ENCODE results near the gene CD300H. TPM values are rescaled to one million over a fixed set of nuclear protein-coding genes. Genes with fewer than 3 reads are reported as not detected.
"Not testable (repeated sequence)": the region's sequence is repeated elsewhere in the genome, so short reads cannot be mapped to it uniquely, and the experiment has no call there.

Gene CD300H
- total RNA-seq, 2 donors from 2014 or later = not detected

DNA sequence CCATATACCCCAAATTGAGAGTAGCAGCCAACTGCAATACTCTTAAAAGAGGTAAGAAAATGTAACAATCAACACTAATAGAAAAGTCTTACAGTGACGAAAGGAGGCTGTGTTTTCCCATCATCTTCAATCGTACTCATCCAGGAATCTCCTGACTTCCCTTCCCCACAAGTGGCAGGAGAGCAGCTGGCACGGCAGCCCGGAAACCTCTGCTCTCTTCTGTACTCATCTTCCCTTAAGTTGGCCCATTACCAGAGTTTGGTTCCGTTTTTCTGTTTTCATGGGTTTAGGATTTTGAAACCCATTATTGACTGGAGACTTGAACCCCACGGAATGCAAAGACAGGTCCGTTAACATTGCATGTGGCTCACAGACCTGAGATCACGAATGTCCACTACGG, 11.7 kb upstream of the CD300H start:
- Histone ChIP-seq H3K4me3 (no peak overlapping the region), H3K36me3 (no peaks in the 10 kb centered on the region), H3K4me1 (ENCODE audit: control insufficient read depth in 1 of 2, low read depth in 2 of 2) (no peaks in the 10 kb centered on the region), H3K9me3 (no peaks in the 10 kb centered on the region), H3K27ac (no peak overlapping the region), H3K27me3 (replicated peaks; ENCODE audit: insufficient read depth) (no peaks in the 10 kb centered on the region)
- TF ChIP-seq, protein P1, sequence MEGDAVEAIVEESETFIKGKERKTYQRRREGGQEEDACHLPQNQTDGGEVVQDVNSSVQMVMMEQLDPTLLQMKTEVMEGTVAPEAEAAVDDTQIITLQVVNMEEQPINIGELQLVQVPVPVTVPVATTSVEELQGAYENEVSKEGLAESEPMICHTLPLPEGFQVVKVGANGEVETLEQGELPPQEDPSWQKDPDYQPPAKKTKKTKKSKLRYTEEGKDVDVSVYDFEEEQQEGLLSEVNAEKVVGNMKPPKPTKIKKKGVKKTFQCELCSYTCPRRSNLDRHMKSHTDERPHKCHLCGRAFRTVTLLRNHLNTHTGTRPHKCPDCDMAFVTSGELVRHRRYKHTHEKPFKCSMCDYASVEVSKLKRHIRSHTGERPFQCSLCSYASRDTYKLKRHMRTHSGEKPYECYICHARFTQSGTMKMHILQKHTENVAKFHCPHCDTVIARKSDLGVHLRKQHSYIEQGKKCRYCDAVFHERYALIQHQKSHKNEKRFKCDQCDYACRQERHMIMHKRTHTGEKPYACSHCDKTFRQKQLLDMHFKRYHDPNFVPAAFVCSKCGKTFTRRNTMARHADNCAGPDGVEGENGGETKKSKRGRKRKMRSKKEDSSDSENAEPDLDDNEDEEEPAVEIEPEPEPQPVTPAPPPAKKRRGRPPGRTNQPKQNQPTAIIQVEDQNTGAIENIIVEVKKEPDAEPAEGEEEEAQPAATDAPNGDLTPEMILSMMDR (IDR thresholded peaks at IDR 0.05) = no peak
- ATAC-seq (ENCODE audit: insufficient number of reproducible peaks, low FRiP score, low read depth) = no peak
- no peak for DNase-seq (ENCODE audit: low spot score)

DNA sequence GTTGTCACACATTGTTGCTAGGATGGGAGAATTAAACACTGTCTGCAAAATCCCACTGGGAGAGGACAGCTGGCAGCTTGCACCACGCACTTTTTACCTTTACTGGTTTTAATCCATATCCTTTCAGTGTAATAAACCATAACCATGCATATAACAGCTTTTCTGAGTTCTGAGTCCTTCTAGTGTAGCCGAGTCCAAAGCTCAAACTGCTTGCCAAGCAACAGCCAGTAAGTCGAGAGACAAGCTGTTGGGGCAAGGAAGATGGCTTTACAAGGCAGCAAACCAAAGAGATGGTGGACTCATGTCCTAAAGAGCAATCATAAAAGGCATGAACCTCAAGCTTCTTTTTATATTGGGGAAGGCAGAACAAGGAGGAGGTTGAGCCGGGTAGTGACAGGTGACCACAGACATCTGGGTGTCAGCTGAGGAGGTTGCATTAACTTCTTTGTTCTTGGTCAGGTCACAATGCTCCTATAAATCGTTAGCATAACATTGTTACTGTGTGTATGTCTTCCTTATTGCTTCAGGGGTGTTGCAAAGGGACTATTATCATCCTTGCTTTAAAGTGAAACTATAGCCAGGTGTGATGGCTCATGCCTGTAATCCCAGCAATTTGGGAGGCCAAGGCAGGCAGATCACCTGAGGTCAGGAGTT, 7.3 kb upstream of the CD300H start:
- no peaks in the 10 kb centered on the region for H3K9me3 ChIP-seq
- TF ChIP-seq, protein P1 (IDR thresholded peaks at IDR 0.05) = no peak
- H3K27ac ChIP-seq = no peak overlapping the region
- H3K27me3 ChIP-seq (replicated peaks; ENCODE audit: insufficient read depth) = no peaks in the 10 kb centered on the region
- no peaks in the 10 kb centered on the region for H3K36me3 ChIP-seq
- H3K4me1 ChIP-seq (ENCODE audit: control insufficient read depth in 1 of 2, low read depth in 2 of 2) = no peaks in the 10 kb centered on the region
- H3K4me3 ChIP-seq = no peak overlapping the region
- no peak for ATAC-seq (ENCODE audit: insufficient number of reproducible peaks, low FRiP score, low read depth)
- no peak for DNase-seq (ENCODE audit: low spot score)

DNA sequence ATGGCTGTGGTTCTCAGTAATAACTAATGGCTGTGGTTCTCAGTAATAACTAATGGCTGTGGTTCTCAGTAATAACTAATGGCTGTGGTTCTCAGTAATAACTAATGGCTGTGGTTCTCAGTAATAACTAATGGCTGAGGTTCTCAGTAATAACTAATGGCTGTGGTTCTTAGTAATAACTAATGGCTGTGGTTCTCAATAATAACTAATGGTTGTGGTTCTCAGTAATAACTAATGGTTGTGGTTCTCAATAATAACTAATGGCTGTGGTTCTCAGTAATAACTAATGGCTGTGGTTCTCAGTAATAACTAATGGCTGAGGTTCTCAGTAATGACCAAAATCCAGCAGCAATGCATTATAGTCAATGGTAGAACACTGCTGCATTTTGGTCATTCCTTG, 6.3 kb upstream of the CD300H start:
- not testable (repeated sequence) for H3K27ac ChIP-seq; ATAC-seq (ENCODE audit: insufficient number of reproducible peaks, low FRiP score, low read depth); H3K4me1 ChIP-seq (ENCODE audit: control insufficient read depth in 1 of 2, low read depth in 2 of 2); H3K27me3 ChIP-seq (replicated peaks; ENCODE audit: insufficient read depth); H3K36me3 ChIP-seq; H3K9me3 ChIP-seq; DNase-seq (ENCODE audit: low spot score); H3K4me3 ChIP-seq

DNA sequence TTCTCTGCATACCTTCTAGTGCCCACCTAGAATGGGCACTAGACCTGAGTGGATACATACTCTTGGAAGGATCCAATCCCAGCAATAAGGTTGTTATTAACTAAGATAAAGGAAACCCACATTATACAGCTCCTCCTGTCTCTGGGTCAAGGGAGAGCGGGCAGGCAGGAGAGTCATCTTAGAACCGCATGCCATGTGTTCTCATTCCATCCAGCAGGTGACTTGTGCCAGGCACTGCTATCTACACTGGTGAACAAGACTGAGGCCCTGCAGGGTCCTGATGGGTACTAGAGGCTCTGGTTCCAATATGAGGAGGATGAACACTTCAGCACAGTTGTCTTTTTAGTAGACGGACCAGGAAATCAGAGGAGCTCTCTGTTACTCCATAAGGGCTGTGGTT, 5.9 kb upstream of the CD300H start:
- Histone ChIP-seq H3K9me3 (no peaks in the 10 kb centered on the region), H3K4me3 (no peak overlapping the region), H3K36me3 (no peaks in the 10 kb centered on the region), H3K4me1 (ENCODE audit: control insufficient read depth in 1 of 2, low read depth in 2 of 2) (peaks cover 0 to under 1% of the 10 kb centered on the region in 2 donors), H3K27me3 (replicated peaks; ENCODE audit: insufficient read depth) (no peaks in the 10 kb centered on the region), H3K27ac (no peak overlapping the region)
- DNase-seq (ENCODE audit: low spot score) (no peak), ATAC-seq (ENCODE audit: insufficient number of reproducible peaks, low FRiP score, low read depth) (no peak)
- TF ChIP-seq, protein P1 (IDR thresholded peaks at IDR 0.05) = no peak

DNA sequence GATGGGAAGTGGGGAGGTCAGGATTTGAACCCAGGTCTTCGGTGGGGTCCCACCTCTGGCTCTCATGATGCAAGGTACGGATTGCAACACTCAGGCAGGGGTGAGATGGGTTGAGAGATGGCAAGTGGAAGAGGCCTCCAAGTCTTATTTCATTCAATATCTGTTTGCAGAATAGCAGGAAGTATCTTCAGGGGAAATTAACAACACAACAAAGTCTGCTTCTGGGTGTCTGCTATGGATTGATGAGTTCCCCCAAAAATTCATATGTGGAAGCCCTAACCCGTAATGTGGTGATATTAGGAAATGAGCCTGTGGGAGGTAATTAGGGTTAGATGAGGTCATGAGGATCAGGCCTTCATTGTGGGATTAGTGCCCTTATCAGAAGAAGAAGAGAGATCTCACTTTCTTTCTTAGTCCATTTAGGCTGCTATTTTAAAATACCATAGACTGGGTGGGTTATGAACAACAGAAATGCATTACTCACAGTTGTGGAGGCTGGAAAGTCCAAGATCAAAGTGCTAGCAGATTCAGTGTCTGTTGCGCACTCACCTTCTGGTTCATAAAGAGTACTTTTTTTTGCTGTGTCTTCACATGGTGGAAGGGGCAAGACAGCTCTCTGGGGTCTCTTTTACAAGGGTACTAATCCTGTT, 4.4 kb upstream of the CD300H start:
- ATAC-seq (ENCODE audit: insufficient number of reproducible peaks, low FRiP score, low read depth) = no peak
- H3K27me3 ChIP-seq (replicated peaks; ENCODE audit: insufficient read depth) = no peaks in the 10 kb centered on the region
- peaks cover 0 to 4% of the 10 kb centered on the region in 2 donors for H3K4me1 ChIP-seq (ENCODE audit: control insufficient read depth in 1 of 2, low read depth in 2 of 2)
- TF ChIP-seq, protein P1 (IDR thresholded peaks at IDR 0.05) = no peak
- no peak for DNase-seq (ENCODE audit: low spot score)
- no peaks in the 10 kb centered on the region for H3K9me3 ChIP-seq
- H3K4me3 ChIP-seq = no peak overlapping the region
- no peak overlapping the region for H3K27ac ChIP-seq
- H3K36me3 ChIP-seq = no peaks in the 10 kb centered on the region
